ENCODE measurements around the gene RGS19. TPM values are rescaled to one million over a fixed set of nuclear protein-coding genes. Genes with fewer than 3 reads are reported as not detected.

The RGS19 gene
- total RNA-seq, 1 experiment from 2014 or later, result 16.4 TPM

DNA sequence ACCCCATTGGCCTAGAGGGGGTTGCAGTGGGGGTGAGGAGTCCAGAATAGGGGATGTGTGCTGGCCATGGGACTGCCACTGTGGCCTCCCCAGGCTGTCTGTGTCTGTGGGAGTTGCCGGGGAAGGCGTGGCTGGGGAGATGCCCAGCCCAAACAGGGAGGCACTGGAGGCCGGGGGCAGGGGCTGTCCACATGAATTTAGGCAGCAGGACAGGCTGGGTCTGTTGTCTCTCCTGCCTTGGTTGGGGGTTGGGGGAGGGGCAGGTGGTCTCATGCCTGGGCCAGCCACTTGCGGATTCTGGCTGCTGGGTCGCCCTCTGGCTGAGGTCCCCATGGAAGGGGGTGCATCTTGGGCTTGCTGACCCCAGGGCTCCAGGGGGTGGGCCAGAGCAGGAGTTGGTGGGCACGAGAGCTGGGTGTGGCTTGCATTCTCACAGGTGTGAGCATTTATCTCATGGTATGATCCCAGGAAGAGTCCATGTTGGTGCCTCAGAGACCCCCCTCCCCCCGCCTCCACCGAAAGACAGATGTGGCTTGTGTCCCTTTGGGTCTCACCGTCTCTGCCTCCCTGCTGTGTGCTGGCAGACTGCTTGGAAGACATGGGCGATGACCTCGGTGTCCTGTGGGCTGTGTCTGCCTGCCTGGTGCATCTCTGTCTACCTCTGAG is 33.8 kb downstream of the RGS19 start:
- intact Hi-C loops (cut with micrococcal nuclease; ENCODE audit: unreplicated experiment), result no loop called here
- DNase-seq (ENCODE audit: low spot score), result no peak
- H3K36me3 ChIP-seq (ENCODE audit: insufficient read depth, low read length, poor library complexity, severe bottlenecking), result no peaks in the 10 kb centered on the region
- H3K4me3 ChIP-seq (ENCODE audit: low read depth, low read length, poor library complexity, severe bottlenecking), result no peak overlapping the region
- ChIA-PET POLR2A (ENCODE audit: low non-redundant PET) (no interaction called here), CTCF (no interaction called here)
- BruUV-seq (replicated peaks), result no TSS peak
- TF ChIP-seq EZH2 (IDR thresholded peaks at IDR 0.05; ENCODE audit: borderline replicate concordance, low read depth, low read length, poor library complexity, severe bottlenecking) (no peak), CTCF (conservative IDR thresholded peaks at IDR 0.05; ENCODE audit: low read depth, low read length) (no peak)
- peaks cover 29% of the 10 kb centered on the region for H3K27me3 ChIP-seq (replicated peaks; ENCODE audit: insufficient read depth, low read depth, low read length, poor library complexity)
- H3K27ac ChIP-seq (ENCODE audit: low read depth, low read length, poor library complexity, severe bottlenecking), result no peak overlapping the region
- H3K4me1 ChIP-seq (ENCODE audit: insufficient read depth, low read length, poor library complexity, severe bottlenecking), result peaks cover 25% of the 10 kb centered on the region
- no peaks in the 10 kb centered on the region for H3K9me3 ChIP-seq (ENCODE audit: low read depth, low read length, poor library complexity, severe bottlenecking)

DNA sequence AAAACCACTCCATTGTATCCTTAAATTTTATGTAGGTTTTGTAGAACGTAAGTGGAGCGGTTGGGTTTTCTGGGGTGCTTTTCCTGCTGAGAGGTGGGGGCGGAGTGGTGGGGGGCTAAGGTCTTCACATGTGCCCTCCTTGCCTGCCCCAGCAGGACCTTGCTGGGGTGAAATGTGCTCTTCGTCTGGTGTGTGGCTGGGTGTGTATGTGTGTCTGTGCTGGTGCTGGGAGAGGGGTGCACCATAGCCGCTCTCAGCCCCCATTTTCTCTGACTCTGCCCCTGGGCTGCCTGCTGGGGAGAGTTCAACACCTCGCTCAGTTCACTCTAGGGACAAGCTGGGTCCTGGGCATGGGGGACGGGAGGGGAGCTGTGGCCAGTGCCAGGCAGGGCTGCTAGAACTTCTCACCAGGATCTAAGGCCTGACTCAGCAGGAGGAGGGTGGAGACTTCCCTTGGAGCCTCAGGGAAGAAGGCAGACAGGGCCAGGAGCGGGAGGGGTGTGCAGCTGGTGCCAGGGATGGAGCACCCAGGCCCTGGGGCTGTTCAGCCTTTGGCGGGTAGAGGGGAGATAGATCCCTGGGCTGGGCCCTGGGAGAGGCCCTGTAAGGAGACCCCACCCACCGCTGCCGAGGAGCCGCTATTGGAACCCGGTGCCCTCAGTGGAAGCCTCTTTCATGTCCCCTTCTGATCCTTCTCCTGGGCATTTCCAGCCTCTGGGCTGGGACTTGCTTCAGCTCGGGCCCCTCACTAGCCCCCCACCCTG is 34.7 kb downstream of the RGS19 start:
- Histone ChIP-seq H3K27me3 (replicated peaks; ENCODE audit: insufficient read depth, low read depth, low read length, poor library complexity) (peaks cover 37% of the 10 kb centered on the region), H3K36me3 (ENCODE audit: insufficient read depth, low read length, poor library complexity, severe bottlenecking) (no peaks in the 10 kb centered on the region), H3K4me1 (ENCODE audit: insufficient read depth, low read length, poor library complexity, severe bottlenecking) (peaks cover 17% of the 10 kb centered on the region), H3K27ac (ENCODE audit: low read depth, low read length, poor library complexity, severe bottlenecking) (no peak overlapping the region), H3K9me3 (ENCODE audit: low read depth, low read length, poor library complexity, severe bottlenecking) (no peaks in the 10 kb centered on the region), H3K4me3 (ENCODE audit: low read depth, low read length, poor library complexity, severe bottlenecking) (no peak overlapping the region)
- DNase-seq (ENCODE audit: low spot score), result peak; percentile 61
- ChIA-PET POLR2A (ENCODE audit: low non-redundant PET) (no interaction called here), CTCF (no interaction called here)
- intact Hi-C loops (cut with micrococcal nuclease; ENCODE audit: unreplicated experiment), result no loop called here
- TF ChIP-seq EZH2 (IDR thresholded peaks at IDR 0.05; ENCODE audit: borderline replicate concordance, low read depth, low read length, poor library complexity, severe bottlenecking), result no peak
- no peak for TF ChIP-seq CTCF (conservative IDR thresholded peaks at IDR 0.05; ENCODE audit: low read depth, low read length)
- BruUV-seq (replicated peaks), result no TSS peak

DNA sequence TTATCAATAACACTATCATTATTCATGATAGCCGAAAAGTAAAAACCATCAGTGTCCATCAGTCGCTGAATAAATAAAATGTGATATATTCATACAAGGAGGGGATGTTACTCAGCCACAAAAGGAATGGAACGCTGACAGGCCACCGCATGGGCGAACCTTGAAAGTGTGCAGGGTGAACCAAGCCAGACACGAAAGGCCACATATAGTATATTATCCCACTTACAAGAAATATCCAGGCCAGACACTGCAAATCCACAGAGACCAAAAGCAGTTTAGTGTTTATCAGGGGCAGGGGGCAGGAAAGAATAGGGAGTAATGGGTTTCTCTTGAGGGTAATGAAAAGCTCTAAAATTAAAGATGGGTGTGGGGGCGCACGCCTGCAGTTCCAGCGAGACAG is 35.5 kb downstream of the RGS19 start:
- no peak overlapping the region for H3K27ac ChIP-seq (ENCODE audit: low read depth, low read length, poor library complexity, severe bottlenecking)
- H3K9me3 ChIP-seq (ENCODE audit: low read depth, low read length, poor library complexity, severe bottlenecking), result no peaks in the 10 kb centered on the region
- no TSS peak for BruUV-seq (replicated peaks)
- no peak overlapping the region for H3K4me3 ChIP-seq (ENCODE audit: low read depth, low read length, poor library complexity, severe bottlenecking)
- no peak for DNase-seq (ENCODE audit: low spot score)
- H3K4me1 ChIP-seq (ENCODE audit: insufficient read depth, low read length, poor library complexity, severe bottlenecking), result peaks cover 17% of the 10 kb centered on the region
- ChIA-PET POLR2A (ENCODE audit: low non-redundant PET) (interaction anchor here (0.6 kb wide), 1 partner anchor 80 kb away, joined by 17 read pairs; no protein-coding TSS in a partner anchor), CTCF (interaction anchor here (0.6 kb wide), 1 partner anchor 188 kb away, joined by 3 read pairs; no protein-coding TSS in a partner anchor)
- no peaks in the 10 kb centered on the region for H3K36me3 ChIP-seq (ENCODE audit: insufficient read depth, low read length, poor library complexity, severe bottlenecking)
- no peak for TF ChIP-seq CTCF (conservative IDR thresholded peaks at IDR 0.05; ENCODE audit: low read depth, low read length)
- TF ChIP-seq EZH2 (IDR thresholded peaks at IDR 0.05; ENCODE audit: borderline replicate concordance, low read depth, low read length, poor library complexity, severe bottlenecking), result no peak
- intact Hi-C loops (cut with micrococcal nuclease; ENCODE audit: unreplicated experiment), result no loop called here
- H3K27me3 ChIP-seq (replicated peaks; ENCODE audit: insufficient read depth, low read depth, low read length, poor library complexity), result peaks cover 45% of the 10 kb centered on the region
